NCI-H526 treated with DMSO at 0.1 percent for 48 hours (cell line): ENCODE measurements around the gene BRAP.
"Not testable (repeated sequence)": the region's sequence is repeated elsewhere in the genome, so short reads cannot be mapped to it uniquely, and the experiment has no call there.

Experiments
- DNase-seq: peaks from one replicate; lab custom pipeline; 2025; lab: John Stamatoyannopoulos, UW

BRAP gene

DNA sequence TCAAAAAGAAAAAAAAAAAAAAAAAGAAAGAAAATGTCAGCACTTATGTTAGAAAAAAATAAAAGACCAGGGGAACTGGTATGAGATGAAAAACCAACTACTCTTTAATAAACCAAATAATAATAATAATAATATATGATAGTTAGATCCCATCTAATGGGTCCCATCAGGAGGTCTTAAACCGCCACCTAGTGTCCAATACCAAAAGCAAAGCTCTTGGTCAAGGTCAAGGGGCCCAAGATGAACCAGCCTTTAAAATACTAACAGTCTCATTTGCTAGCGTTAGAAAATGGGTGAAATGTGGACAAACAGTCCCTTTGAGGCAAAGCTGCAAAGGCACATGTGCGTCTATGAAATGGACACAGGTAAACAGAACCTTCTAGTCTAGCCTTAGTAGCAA lies 12.3 kb downstream of the BRAP start:
- no peak for DNase-seq

DNA sequence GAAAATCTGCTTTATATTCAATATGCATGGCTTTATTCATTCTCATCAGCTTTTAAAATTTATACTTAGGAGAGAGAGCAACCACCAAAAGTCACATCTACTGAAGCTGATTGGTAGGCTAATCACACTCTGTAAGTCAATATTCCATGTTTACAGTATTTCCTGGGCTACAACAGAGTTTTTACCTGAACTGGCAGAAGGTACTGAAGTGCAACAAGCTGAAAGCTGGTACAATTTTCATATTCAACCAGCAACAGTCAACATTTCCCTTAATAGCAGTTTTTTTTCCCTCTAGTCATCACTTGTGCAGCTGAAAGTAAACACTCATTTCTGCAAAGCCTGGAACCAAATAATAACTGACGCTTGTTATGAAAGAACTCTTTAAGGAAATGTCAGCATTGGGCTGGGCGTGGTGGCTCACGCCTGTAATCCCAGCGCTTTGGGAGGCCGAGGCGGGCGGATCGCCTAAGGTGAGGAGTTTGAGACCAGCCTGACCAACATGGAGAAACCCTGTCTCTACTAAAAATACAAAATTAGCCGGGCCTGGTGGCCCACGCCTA lies 12.9 kb downstream of the BRAP start:
- no peak for DNase-seq

- DNase-seq: no peak
Observed at GRCh38 chr12:111664961-111665865, 20.5 kb downstream of the BRAP start.

DNA sequence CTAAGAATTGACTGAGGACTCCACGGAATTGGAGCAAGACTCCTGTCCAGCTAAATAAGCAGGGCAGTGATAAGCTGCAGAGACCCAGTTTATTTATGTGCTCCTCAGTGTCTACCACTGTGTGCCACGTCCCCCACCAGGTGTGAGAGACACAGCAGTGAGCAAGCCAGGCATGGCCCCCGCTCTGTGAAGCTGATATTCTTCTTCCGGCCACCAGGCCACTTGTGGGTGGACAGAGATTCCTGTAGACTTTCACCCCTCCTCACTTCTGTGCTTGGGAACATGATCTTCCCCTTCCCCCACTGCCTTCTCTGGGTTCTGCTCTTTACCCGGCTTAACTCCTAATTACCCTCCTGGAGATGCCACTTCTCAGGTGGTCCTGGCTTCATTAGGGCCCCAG lies 21.3 kb downstream of the BRAP start:
- no peak for DNase-seq

DNA sequence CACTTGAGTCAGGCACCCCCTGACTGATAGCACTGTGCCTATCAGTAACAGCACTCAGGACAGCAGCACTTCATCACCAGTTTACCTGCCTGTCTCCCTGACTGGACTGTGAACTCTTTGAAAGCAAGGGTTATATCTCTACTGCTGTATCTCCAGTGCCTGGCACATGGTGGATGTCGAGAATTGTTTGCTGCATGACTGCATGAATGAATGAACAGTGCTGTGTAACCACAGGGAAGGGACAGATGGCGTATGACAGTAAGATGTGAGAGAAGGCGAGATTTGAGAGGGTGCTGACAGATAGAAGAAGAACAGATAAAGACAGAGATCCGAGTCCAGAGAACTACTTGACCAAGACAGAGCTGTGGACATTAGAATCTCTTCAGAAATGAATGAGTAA lies 29.7 kb downstream of the BRAP start:
- DNase-seq: no peak

GRCh38 chr12:111655356-111655755 lies 30.4 kb downstream of the BRAP start:
- DNase-seq: no peak

GRCh38 chr12:111653596-111653995 lies 32.2 kb downstream of the BRAP start:
- no peak for DNase-seq

DNA sequence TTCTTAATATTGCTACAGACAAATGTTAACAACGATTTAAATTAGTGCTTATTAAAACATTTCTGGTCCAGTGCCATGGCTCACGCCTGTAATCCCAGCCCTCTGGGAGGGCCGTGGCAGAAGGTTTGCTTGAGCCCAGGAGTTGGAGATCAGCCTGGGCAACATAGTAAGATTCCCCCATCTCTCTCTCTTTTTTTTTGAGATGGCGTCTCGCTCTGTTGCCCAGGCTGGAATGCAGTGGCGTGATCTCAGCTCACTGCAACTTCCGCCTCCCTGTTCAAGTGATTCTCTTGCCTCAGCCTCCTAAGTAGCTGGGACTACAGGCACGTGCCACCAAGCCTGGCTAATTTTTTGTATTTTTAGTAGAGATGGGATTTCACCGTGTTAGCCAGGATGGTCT lies 33.2 kb downstream of the BRAP start:
- not testable (repeated sequence) for DNase-seq

- DNase-seq: no peak
Observed at GRCh38 chr12:111650912-111651311, 34.8 kb downstream of the BRAP start.

GRCh38 chr12:111645433-111645832 lies 40.3 kb downstream of the BRAP start:
- DNase-seq: no peak

DNA sequence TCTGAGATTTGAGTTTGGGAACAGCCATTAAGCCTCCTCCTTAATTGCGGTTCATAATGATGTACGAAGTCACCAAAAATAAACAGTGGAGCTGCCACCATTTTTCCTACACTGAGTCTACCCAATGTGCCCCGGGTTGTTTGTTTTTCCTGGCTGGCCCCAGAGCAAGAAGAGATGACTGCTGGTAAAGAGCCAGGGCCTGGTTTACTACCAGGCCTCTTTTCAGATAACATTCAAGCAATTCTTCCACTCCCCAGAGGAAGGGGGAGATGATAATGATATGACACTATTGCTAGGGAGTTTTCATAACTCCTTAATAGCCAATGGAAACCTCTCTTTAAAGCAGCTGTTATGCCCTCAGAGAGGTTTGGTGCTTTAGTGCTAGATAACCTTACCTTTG lies 42.3 kb downstream of the BRAP start:
- DNase-seq: no peak

DNA sequence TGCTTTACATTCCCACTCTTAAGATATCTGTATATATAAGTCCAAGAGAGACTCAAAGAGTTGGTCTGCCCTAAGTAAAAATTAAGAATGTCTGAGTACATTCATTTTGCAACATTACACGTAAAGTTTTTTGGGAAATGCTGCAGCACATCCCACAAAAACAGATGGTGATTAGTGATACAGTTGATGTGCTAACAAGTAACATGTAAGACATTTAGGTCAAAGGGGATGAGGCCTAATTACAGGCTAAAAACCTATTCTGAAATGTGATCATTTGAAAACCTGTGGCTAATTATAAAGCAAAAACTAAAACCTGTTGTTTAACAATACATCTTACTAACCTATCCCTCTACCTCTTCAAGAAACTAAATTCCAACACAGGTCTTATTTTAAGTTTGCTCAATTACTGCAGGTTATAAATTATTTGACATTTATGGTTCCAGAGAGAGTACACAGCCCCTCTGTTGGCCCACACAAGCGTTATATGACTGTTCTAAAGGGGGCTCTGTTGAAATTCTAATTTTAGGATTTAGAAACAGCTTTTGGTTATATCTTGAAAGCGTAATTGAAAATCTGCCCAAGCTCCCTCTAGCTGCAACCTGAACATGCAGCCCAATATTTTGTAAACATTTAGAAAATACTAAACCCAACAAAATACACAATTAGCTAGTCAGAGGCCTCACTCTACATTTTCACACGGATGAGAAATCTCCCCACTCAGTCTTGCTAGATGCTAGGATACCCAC lies 42.9 kb downstream of the BRAP start:
- no peak for DNase-seq

- no peak for DNase-seq
Observed at GRCh38 chr12:111640506-111640905, 45.2 kb downstream of the BRAP start.

- DNase-seq: no peak
Observed at GRCh38 chr12:111638556-111638955, 47.2 kb downstream of the BRAP start.

GRCh38 chr12:111636209-111636945 lies 49.4 kb downstream of the BRAP start:
- no peak for DNase-seq

GRCh38 chr12:111635524-111635923 lies 50.2 kb downstream of the BRAP start:
- no peak for DNase-seq

DNA sequence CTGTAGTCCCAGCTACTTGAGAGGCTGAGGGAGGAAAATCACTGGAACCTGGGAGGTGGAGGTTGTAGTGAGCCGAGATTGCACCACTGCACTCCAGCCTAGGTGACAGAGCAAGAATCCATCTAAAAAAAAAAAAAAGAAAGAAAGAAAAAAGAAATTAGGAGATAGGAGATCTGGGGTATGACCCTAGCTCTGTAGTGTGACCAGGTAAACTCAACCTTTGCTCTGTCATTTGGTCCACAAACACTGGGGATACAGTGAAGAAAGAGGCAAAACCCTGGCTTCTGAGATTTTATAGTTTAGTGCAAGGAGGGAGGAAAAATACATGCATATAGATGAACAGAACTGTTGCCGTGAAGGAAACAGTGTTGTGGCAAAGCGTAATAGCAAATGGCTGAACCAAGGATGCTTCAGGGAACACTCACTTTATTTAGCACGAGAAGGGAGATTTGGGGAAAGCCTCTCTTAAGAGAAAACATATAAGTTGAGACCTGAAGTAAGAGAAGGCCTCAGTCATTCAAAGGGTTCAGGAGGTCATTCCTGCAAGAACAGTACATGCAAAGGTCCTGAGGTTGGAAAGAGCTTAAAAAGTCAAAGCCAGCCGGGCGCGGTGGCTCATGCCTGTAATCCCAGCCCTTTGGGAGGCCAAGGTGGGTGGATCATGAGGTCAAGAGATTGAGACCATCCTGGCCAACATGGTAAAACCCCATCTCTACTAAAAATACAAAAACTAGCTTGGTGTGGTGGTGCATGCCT lies 57.1 kb downstream of the BRAP start:
- DNase-seq: no peak

- DNase-seq: no peak
Observed at GRCh38 chr12:111626230-111626629, 59.5 kb downstream of the BRAP start.

- no peak for DNase-seq
Observed at GRCh38 chr12:111624540-111624939, 61.2 kb downstream of the BRAP start.

GRCh38 chr12:111617841-111618240 lies 67.9 kb downstream of the BRAP start:
- DNase-seq: not testable (repeated sequence)

DNA sequence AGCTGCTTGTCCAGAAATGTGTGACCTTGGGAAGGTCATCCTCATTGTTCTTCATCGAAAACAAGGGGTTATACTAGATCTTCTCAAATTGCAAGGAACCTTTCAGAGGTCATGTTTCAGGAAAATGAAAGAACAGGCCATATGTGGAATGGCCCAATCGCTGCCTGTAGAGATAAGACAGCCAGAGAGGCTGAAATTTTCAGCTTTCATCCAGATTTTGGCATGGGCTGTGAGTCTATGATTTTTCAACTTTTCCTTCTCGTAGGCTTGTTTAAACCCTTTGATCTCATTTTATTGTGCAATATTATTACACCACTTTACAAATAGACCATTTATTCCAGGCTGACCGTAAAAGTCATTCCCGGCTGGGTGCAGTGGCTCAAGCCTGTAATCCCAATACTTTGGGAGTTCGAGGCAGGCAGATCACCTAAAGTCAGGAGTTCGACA lies 69.6 kb downstream of the BRAP start:
- no peak for DNase-seq
